Nucleus accumbens (tissue), 56 donors: ENCODE results near the gene SH3BGRL2.
A peak's percentile ranks its signal among the peaks of the same experiment; 100 is the strongest.
"Not testable (repeated sequence)": the region's sequence is repeated elsewhere in the genome, so short reads cannot be mapped to it uniquely, and the experiment has no call there.

Experiments used
- DNase-seq, 56 donors: peaks; one replicate each; lab custom pipeline; 2025; lab: John Stamatoyannopoulos, UW

SH3BGRL2 gene

DNA sequence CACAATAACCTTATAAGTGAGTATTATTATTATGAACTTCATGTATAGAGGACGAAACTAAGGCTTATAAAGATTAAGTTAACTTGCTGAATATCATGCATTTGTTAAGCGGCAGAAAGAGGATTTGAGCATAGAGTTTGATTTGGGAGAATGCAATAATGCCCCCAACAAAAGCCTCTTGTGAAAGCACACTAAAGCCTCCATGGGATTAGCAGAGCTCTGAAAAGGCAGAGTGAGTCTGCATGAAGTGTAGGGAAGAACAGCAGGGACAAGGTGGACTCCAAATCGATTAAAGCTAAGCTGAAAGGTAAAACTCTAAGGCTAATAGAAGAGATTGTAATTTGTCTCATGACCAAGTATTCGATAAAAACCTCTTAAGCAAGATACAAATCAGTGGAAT, 100.3 kb downstream of the SH3BGRL2 start:
- DNase-seq = no peak

DNA sequence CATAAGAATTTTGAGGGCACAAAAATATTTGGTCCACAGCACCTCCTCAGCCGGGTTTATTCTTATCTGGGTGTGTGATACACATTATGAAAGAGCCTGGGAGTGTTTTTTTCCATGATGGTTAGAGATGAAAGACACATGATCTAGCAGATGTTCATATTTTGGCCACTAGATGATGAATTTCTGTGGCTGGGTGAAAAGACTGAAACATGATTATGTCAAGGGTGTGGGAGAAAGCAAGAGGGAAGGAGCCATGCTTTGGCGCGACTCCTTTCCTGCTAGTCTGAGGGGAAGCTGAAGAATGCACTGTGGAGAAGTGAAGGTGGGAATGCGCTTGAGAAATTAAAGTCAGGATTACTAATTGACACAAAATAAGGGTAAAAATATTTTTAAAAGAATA, 102.3 kb downstream of the SH3BGRL2 start:
- DNase-seq = no peak

GRCh38 chr6:79734374-79734773, 103.2 kb downstream of the SH3BGRL2 start:
- DNase-seq = peak in 3 of 56 donors; percentile 7 to 38 (median 18)

- DNase-seq = no peak
Observed at GRCh38 chr6:79735183-79735582, 104.1 kb downstream of the SH3BGRL2 start.

DNA sequence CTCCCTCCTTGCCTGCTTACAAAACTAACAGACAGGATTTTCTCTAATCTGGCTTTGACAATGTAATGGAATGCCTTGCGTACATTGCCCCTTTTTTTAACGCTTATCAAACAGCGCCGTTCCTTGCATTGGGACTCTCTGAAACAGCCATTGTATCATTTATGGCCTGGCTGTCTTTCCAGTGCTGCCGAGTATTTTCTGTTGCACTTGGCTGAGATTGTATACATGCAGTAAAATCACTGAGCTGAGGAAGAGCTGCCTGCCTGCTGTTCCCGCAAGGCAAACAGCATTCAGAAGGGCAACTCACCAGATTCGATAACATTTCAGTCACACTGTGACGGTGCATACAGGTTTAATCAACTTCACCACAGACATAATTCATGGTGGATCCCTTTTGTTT, 106.0 kb downstream of the SH3BGRL2 start:
- DNase-seq = no peak

GRCh38 chr6:79742030-79742429, 110.9 kb downstream of the SH3BGRL2 start:
- no peak for DNase-seq

DNA sequence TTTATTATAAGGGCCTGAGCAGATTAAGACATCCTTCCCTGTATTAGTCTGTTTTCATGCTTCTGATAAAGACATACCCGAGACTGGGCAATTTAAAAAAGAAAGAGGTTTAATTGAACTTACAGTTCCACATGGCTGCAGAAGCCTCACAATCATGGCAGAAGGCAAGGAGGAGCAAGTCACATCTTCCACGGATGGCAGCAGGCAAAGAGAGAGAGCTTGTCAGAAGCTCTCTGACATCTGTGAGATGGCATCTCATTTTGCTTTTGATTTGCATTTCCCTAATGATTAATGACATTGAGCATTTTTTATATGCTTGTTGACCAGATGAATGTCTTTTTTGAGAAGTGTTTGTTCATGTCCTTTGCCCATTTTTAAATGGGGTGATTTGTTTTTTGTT, 114.2 kb downstream of the SH3BGRL2 start:
- DNase-seq = not testable (repeated sequence)

DNA sequence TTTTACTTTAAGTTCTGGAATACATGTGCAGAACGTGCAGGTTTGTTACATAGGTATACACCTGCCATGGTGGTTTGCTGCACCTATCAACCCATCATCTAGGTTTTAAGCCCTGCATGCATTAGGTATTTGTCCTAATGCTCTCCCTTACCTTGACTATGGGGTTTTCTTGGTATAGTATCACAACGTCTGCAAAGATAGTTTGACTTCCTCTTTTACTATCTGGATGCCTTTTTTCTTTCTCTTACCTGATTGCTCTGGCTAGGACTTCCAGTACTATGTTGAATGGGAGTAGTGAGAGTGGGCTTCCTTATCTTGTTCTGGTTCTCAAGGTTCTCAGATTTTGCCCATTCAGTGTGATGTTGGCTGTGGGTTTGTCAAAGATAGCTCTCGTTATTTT, 115.2 kb downstream of the SH3BGRL2 start:
- DNase-seq = not testable (repeated sequence)

GRCh38 chr6:79750806-79751205, 119.7 kb downstream of the SH3BGRL2 start:
- DNase-seq = no peak
